Fibroblast of lung (primary cell): ENCODE measurements around the gene AGRN.

Experiments used
- EZH2 ChIP-seq: IDR thresholded peaks from 2 replicates; pipeline ENCODE4 v1.5.1; 2012; ENCODE audit warnings: low read length, control low read depth, mild to moderate bottlenecking; ENCODE audit errors: missing control alignments
- TF ChIP-seq, protein P1 (sequence below), 2 donors: IDR thresholded peaks in 1 of 2; conservative IDR thresholded peaks in 1 of 2; 1 replicate in 1 of 2; 2 replicates in 1 of 2; pipeline ENCODE4 v1.5.1; 2011 to 2012; ENCODE audit warnings: low read length in 2 of 2, control low read depth in 1 of 2, inconsistent platforms in 1 of 2, low read depth in 1 of 2, mild to moderate bottlenecking in 1 of 2

DNA sequence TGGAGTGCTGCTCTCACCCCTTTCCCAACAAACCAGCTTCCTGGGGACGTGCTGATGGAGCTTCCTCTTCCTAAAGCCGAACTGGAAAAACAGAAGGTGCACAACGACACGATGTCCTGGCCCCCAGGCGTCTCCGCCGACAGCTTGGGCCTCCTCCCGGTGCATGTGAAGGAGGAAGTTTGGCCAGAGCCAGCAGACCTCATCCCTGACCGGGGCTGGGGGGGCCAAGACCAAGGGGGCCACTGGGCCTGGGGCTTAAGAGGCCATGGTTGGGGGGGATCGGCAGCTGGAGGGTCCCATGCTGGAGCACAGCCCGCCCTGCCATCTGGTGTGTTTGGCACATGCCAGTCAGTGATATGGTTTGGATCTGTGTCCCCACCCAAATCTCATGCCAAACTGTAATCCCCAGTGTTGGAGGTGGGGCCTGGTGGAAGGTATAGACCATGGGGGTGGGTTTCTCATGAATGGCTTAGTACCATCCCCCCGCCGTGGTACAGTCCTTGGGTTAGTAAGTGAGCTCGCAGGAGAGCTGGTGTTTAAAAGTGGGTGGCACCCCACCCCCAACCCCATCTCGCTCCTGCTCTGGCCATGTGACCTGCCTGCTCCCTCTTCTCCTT, 26.4 kb upstream of the AGRN start:
- TF ChIP-seq, protein P1, sequence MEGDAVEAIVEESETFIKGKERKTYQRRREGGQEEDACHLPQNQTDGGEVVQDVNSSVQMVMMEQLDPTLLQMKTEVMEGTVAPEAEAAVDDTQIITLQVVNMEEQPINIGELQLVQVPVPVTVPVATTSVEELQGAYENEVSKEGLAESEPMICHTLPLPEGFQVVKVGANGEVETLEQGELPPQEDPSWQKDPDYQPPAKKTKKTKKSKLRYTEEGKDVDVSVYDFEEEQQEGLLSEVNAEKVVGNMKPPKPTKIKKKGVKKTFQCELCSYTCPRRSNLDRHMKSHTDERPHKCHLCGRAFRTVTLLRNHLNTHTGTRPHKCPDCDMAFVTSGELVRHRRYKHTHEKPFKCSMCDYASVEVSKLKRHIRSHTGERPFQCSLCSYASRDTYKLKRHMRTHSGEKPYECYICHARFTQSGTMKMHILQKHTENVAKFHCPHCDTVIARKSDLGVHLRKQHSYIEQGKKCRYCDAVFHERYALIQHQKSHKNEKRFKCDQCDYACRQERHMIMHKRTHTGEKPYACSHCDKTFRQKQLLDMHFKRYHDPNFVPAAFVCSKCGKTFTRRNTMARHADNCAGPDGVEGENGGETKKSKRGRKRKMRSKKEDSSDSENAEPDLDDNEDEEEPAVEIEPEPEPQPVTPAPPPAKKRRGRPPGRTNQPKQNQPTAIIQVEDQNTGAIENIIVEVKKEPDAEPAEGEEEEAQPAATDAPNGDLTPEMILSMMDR (conservative IDR thresholded peaks at IDR 0.05 in 1 of 2, IDR thresholded peaks at IDR 0.05 in 1 of 2; ENCODE audit: low read depth in 1 of 2, low read length in 2 of 2): no peak
- no peak for TF ChIP-seq EZH2
